Stimulated activated naive CD4-positive, alpha-beta T cell treated with Interleukin-2 at 50 U/mL for 16 hours (primary cell): ENCODE measurements around the gene MRPS7.
A peak's percentile ranks its signal among the peaks of the same experiment; 100 is the strongest.
"Not testable (repeated sequence)": the region's sequence is repeated elsewhere in the genome, so short reads cannot be mapped to it uniquely, and the experiment has no call there.

Experiments
- DNase-seq: peaks from one replicate; lab custom pipeline; 2025; lab: John Stamatoyannopoulos, UW

MRPS7 gene

GRCh38 chr17:75244133-75244866, 17.4 kb upstream of the MRPS7 start:
- no peak for DNase-seq

DNA sequence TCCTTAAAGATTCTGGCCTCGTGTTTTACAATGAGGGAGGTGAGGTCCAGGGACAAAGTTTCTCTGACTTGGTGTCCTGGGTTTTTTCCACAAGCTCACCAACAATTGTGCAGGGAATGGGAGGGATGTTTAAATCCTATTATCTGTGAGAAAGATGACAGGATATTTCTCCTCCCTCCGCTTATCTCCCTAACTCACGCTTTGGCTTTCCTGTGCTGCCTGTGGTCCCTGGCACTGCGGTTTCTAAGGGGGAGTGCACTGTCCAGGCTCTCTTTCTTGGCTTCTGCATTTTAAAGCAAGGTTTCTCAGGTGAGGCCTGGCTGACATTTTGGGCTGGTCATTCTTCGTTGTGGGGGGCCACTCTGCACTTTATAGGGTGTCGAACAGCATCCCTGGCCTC, 16.7 kb upstream of the MRPS7 start:
- no peak for DNase-seq

- no peak for DNase-seq
Observed at GRCh38 chr17:75246404-75246803, 15.3 kb upstream of the MRPS7 start.

- no peak for DNase-seq
Observed at GRCh38 chr17:75249564-75249963, 12.1 kb upstream of the MRPS7 start.

DNA sequence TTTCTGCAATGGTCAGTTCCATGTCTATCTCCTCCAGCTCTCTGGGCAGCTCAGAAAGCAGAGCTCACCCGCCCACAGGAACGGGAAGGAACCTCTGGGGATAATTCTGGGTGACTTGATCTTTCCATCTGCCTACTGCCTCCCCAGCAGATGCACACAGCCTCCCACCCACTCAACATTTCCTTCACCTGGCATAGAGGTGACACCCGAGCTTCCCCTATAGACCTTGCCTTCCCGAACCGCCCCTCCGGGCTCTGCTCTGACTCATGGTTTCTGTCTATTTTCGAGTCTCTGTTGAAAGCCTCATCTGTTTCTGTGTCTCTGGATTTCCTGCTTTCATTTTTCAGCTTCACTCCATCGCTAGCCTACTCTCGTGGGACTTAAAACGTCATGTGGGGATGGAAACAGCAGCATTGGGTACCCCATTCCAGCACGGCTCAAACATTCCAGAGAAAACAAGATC, 11.6 kb upstream of the MRPS7 start:
- peak; percentile 86 for DNase-seq

- no peak for DNase-seq
Observed at GRCh38 chr17:75252039-75252816, 9.5 kb upstream of the MRPS7 start.

DNA sequence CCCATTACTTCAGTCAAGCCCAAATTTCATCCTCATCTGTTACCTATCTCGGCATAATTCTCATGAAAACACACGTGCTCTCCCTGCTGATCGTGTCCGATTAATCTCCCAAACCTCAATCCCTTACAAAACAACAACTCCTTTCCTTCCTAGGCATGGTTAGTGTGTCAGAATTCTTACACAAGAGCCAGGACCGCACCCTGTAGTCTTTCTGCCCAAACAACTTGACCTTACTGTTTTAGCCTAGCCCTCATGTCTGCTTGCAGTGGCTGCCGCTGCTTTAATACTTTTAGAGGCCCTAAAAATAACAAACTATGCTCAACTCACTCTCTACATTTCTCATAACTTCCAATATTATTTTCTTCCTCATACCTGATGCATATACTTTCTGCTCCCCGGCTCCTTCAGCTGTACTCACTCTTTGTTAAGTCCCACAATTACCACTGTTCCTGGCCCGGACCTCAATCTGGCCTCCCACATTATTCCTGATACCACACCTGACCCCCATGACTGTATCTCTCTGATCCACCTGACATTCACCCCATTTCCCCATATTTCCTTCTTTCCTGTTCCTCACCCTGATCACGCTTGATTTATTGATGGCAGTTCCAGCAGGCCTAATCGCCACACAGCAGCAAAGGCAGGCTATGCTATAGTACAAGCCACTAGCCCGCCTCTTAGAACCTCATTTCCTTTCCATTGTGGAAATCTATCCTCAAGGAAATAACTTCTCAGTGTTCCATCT, 5.6 kb upstream of the MRPS7 start:
- not testable (repeated sequence) for DNase-seq

DNA sequence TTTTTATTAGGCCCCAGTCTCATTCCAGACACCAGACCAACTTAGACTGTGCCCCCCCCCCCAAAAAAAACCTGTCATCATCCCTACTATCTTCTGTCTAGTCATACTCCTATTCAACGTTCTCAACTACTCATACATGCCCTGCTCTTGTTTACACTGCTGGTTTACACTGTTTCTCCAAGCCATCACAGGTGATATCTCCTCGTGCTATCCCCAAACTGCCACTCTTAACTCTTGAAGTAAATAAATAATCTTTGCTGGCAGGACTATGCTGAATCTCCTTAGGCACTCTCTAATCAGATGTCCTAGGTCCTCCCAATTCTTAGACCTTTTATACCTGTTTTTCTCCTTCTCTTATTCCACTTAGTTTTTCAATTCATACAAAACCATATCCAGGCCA, 4.5 kb upstream of the MRPS7 start:
- DNase-seq, result not testable (repeated sequence)

- DNase-seq, result peak; percentile 61
Observed at GRCh38 chr17:75260641-75261335, 891 bp upstream of the MRPS7 start.

- DNase-seq, result no peak
Observed at GRCh38 chr17:75262112-75262606, 480 bp downstream of the MRPS7 start.

GRCh38 chr17:75263055-75263454, 1.4 kb downstream of the MRPS7 start:
- no peak for DNase-seq

DNA sequence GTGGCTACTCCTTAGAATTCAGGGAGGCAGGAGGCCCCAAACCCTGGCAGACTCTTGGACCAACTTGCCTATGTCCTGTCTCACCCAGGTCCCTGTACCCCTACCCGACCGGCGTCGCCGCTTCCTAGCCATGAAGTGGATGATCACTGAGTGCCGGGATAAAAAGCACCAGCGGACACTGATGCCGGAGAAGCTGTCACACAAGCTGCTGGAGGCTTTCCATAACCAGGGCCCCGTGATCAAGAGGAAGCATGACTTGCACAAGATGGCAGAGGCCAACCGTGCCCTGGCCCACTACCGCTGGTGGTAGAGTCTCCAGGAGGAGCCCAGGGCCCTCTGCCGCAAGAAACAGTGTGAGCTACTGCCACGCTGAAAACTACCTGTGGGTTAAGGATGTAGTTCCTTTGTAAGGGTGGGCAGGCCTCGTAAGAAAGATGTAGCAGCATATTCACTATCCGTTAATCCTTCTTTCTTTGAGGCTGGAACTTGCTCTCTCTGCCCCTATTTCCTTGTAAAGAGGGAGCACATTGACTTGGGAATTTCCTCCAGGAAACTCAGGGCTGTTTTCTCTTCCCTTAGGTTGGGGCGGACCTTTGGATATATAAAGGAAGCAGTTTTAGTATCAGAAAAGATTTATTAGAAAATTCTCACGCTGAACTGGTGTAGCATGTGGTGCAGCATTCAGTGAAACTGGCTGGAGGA, 4.1 kb downstream of the MRPS7 start:
- DNase-seq, result no peak

GRCh38 chr17:75266316-75267152, 4.9 kb downstream of the MRPS7 start:
- no peak for DNase-seq

- DNase-seq, result no peak
Observed at GRCh38 chr17:75267153-75267410, 5.4 kb downstream of the MRPS7 start.

- DNase-seq, result no peak
Observed at GRCh38 chr17:75267411-75268232, 5.9 kb downstream of the MRPS7 start.

DNA sequence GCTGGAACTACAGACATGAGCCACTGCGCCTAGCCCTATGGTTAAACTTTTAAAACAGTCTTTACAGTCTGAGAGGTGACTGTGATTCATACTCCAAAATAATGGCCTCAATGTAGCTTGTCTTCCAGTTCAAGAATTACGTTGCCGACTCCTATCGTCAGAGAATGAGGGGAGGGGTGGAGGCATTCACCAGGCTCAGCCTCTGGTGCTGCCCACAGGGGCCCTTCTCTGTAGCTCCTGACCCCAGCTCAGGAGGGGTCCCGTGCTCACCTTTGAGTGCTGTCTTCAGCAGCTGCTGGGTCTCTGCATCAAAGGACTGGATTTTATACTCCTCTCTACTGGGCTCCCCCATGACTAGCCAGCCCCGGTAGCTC, 8.2 kb downstream of the MRPS7 start:
- DNase-seq, result no peak

DNA sequence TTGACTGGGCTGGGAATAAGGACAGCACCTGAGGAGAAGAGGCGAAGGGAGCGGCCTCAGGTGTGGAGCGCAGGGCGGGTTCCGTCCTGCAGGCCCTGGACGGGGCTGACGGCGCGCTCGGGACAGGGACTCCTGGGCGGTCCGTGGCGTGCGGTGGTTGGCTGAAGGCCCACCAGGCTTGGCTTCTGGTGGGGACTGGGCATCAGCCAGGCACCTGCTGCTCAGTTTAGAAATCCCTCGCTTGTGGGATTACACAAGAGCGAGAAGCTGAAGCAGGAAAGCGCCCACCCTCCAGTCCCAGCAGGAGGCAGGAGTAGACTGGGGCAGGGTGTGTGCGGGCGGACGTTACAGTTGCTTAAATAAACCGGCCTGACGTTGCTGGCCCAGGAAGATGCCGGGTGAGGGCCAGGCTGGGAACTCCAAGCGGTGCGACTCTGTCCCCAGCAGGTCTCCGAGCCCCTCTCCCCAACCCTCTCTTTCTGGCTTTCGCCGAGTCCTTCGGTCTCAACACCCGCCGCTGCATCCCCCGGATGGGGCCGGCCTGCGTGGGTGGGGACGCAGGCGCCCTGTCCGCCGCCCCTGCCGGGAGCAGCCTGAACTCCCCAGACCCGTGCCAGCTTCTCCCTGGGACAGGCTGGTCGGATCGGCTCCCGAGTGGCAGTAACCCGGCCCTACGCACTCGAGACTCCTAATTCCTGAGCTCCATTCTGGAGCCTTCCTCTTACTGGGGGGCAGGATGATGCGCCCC, 8.7 kb downstream of the MRPS7 start:
- DNase-seq, result peak; percentile 46

- no peak for DNase-seq
Observed at GRCh38 chr17:75270966-75271232, 9.2 kb downstream of the MRPS7 start, which contains the start of gene MIF4GD. TSS of gene MIF4GD (minus strand) at chr17:75271231. CDS start at chr17:75270195, 1,036 bp downstream.
